Mesothelial cell of epicardium (in vitro differentiated cells): ENCODE data around the gene NEXN. TPM values are rescaled to one million over a fixed set of nuclear protein-coding genes. Genes with fewer than 3 reads are reported as not detected.

Experiments
- DNase-seq, 2 experiments: peaks; one replicate each; pipeline ENCODE4 v3.0.0; 2021; ENCODE audit warnings: low spot score in 2 of 2; ENCODE audit not compliant: unreplicated experiment in 2 of 2
- H3K27ac Mint-ChIP-seq: 2 replicates; pipeline ENCODE4 v1.8.0; 2021; ENCODE audit warnings: mixed read lengths
- H3K27me3 Mint-ChIP-seq: 2 replicates; pipeline ENCODE4 v1.8.0; 2021; ENCODE audit warnings: low read depth, mixed read lengths
- H3K36me3 Mint-ChIP-seq: 2 replicates; pipeline ENCODE4 v1.8.0; 2021; ENCODE audit warnings: mixed read lengths
- H3K4me1 Mint-ChIP-seq: 2 replicates; pipeline ENCODE4 v1.8.0; 2021; ENCODE audit warnings: mixed read lengths
- H3K4me3 Mint-ChIP-seq: 2 replicates; pipeline ENCODE4 v1.8.0; 2021; ENCODE audit warnings: mild to moderate bottlenecking, moderate library complexity, mixed read lengths
- H3K9me3 Mint-ChIP-seq: 2 replicates; pipeline ENCODE4 v1.8.0; 2021; ENCODE audit warnings: mixed read lengths
- CTCF ChIP-seq: fragments of 200-600 bp; sonication (generic); IDR thresholded peaks from one replicate; pipeline ENCODE4 v1.5.0; 2021; ENCODE audit warnings: antibody characterized with exemption; ENCODE audit not compliant: unreplicated experiment
- total RNA-seq: library from RNA; stranded (reverse); gene quantifications from 3 replicates; pipeline ENCODE4 v1.2.1, GENCODE V29; 2021

NEXN gene
- total RNA-seq, 1 donor from 2014 or later = 8.2 TPM

- H3K4me3 Mint-ChIP-seq = no peak overlapping the region
- no peak for TF ChIP-seq CTCF
- DNase-seq = no peak
- peaks cover 4% of the 10 kb centered on the region for H3K4me1 Mint-ChIP-seq
- H3K27me3 Mint-ChIP-seq = no peaks in the 10 kb centered on the region
- H3K36me3 Mint-ChIP-seq = peaks cover 3% of the 10 kb centered on the region
- no peak overlapping the region for H3K27ac Mint-ChIP-seq
- no peaks in the 10 kb centered on the region for H3K9me3 Mint-ChIP-seq
Measured at GRCh38 chr1:77925956-77926355, 37.5 kb downstream of the NEXN start.

- no peak for TF ChIP-seq CTCF
- DNase-seq = no peak
- peak overlapping the region; percentile 9 for H3K27ac Mint-ChIP-seq
- peaks cover 4% of the 10 kb centered on the region for H3K4me1 Mint-ChIP-seq
- H3K4me3 Mint-ChIP-seq = no peak overlapping the region
- peaks cover 3% of the 10 kb centered on the region for H3K36me3 Mint-ChIP-seq
- no peaks in the 10 kb centered on the region for H3K9me3 Mint-ChIP-seq
- H3K27me3 Mint-ChIP-seq = no peaks in the 10 kb centered on the region
Measured at GRCh38 chr1:77926561-77927357, 38.3 kb downstream of the NEXN start.

GRCh38 chr1:77927414-77927813 lies 39.0 kb downstream of the NEXN start:
- Mint-ChIP-seq H3K36me3 (peaks cover 3% of the 10 kb centered on the region), H3K4me3 (no peak overlapping the region), H3K27me3 (no peaks in the 10 kb centered on the region), H3K27ac (no peak overlapping the region), H3K4me1 (peaks cover 4% of the 10 kb centered on the region), H3K9me3 (no peaks in the 10 kb centered on the region)
- no peak for DNase-seq
- TF ChIP-seq CTCF = no peak

GRCh38 chr1:77929806-77930205 lies 41.4 kb downstream of the NEXN start:
- H3K36me3 Mint-ChIP-seq = peaks cover 3% of the 10 kb centered on the region
- H3K9me3 Mint-ChIP-seq = no peaks in the 10 kb centered on the region
- no peak overlapping the region for H3K27ac Mint-ChIP-seq
- no peak overlapping the region for H3K4me3 Mint-ChIP-seq
- no peaks in the 10 kb centered on the region for H3K27me3 Mint-ChIP-seq
- H3K4me1 Mint-ChIP-seq = peaks cover 4% of the 10 kb centered on the region
- no peak for TF ChIP-seq CTCF
- DNase-seq = no peak

GRCh38 chr1:77938651-77939050 lies 50.2 kb downstream of the NEXN start:
- Mint-ChIP-seq H3K36me3 (peaks cover 19% of the 10 kb centered on the region), H3K4me3 (no peak overlapping the region), H3K27ac (no peak overlapping the region), H3K4me1 (no peaks in the 10 kb centered on the region), H3K9me3 (peaks cover 6% of the 10 kb centered on the region), H3K27me3 (no peaks in the 10 kb centered on the region)
- no peak for DNase-seq
- TF ChIP-seq CTCF = no peak
